Stimulated activated CD4-positive, alpha-beta T cell treated with anti-CD3 and anti-CD28 coated beads, Interleukin-4, amount 100 ng/mL, for 48 hours (primary cell): ENCODE data around the gene FMN2.

Experiments used
- DNase-seq, 2 donors: peaks; one replicate each; pipeline ENCODE4 v3.0.0-alpha.2; 2020; ENCODE audit warnings: low read depth in 2 of 2

Gene FMN2

GRCh38 chr1:240091614-240092300, at the start of gene FMN2:
TSS of gene FMN2 (plus strand) at chr1:240091883. CDS start at chr1:240092110, 227 bp downstream.
- DNase-seq: no peak

- DNase-seq: no peak
Measured at GRCh38 chr1:240044620-240045019, 47.1 kb upstream of the FMN2 start.

- DNase-seq: no peak
Measured at GRCh38 chr1:240046000-240046399, 45.7 kb upstream of the FMN2 start.

- no peak for DNase-seq
Measured at GRCh38 chr1:240054109-240054701, 37.5 kb upstream of the FMN2 start.

- DNase-seq: no peak
Measured at GRCh38 chr1:240055936-240056335, 35.7 kb upstream of the FMN2 start.

GRCh38 chr1:240056350-240056749, 35.3 kb upstream of the FMN2 start:
- no peak for DNase-seq

GRCh38 chr1:240058049-240058448, 33.6 kb upstream of the FMN2 start:
- no peak for DNase-seq

- DNase-seq: no peak
Measured at GRCh38 chr1:240068961-240069360, 22.7 kb upstream of the FMN2 start.

GRCh38 chr1:240070188-240070587, 21.5 kb upstream of the FMN2 start:
- no peak for DNase-seq

- no peak for DNase-seq
Measured at GRCh38 chr1:240073097-240073496, 18.6 kb upstream of the FMN2 start.

- DNase-seq: no peak
Measured at GRCh38 chr1:240074422-240074821, 17.3 kb upstream of the FMN2 start.

- no peak for DNase-seq
Measured at GRCh38 chr1:240074908-240075307, 16.8 kb upstream of the FMN2 start.

GRCh38 chr1:240084337-240084736, 7.3 kb upstream of the FMN2 start:
- DNase-seq: no peak

GRCh38 chr1:240084749-240085148, 6.9 kb upstream of the FMN2 start:
- no peak for DNase-seq

GRCh38 chr1:240086726-240087125, 5.0 kb upstream of the FMN2 start:
- DNase-seq: no peak

- no peak for DNase-seq
Measured at GRCh38 chr1:240090014-240090413, 1.7 kb upstream of the FMN2 start.

- DNase-seq: no peak
Measured at GRCh38 chr1:240090957-240091600, 604 bp upstream of the FMN2 start.

- no peak for DNase-seq
Measured at GRCh38 chr1:240092301-240093119, 827 bp downstream of the FMN2 start.

- no peak for DNase-seq
Measured at GRCh38 chr1:240093120-240093961, 1.7 kb downstream of the FMN2 start.

- no peak for DNase-seq
Measured at GRCh38 chr1:240094041-240094722, 2.5 kb downstream of the FMN2 start.

GRCh38 chr1:240096974-240097373, 5.3 kb downstream of the FMN2 start:
- DNase-seq: no peak
